HFFc6 (cell line): ENCODE measurements around the gene NRDC. TPM values are rescaled to one million over a fixed set of nuclear protein-coding genes. Genes with fewer than 3 reads are reported as not detected.
"Not testable (repeated sequence)": the region's sequence is repeated elsewhere in the genome, so short reads cannot be mapped to it uniquely, and the experiment has no call there.

Source experiments
- DNase-seq: peaks from one replicate; pipeline ENCODE4 v3.0.0-alpha.2; 2018
- H3K27ac Mint-ChIP-seq: 2 replicates; pipeline ENCODE4 v1.8.0; 2020; ENCODE audit warnings: mild to moderate bottlenecking, mixed read lengths
- H3K27me3 Mint-ChIP-seq: 2 replicates; pipeline ENCODE4 v1.8.0; 2021; ENCODE audit warnings: mild to moderate bottlenecking, moderate library complexity, mixed read lengths; ENCODE audit not compliant: insufficient read depth
- H3K36me3 Mint-ChIP-seq: 2 replicates; pipeline ENCODE4 v1.8.0; 2021; ENCODE audit warnings: low read depth, mixed read lengths
- H3K4me1 Mint-ChIP-seq: 2 replicates; pipeline ENCODE4 v1.8.0; 2020; ENCODE audit warnings: low read depth, mixed read lengths
- H3K4me3 Mint-ChIP-seq: 2 replicates; pipeline ENCODE4 v1.8.0; 2020; ENCODE audit warnings: mild to moderate bottlenecking, moderate library complexity, mixed read lengths
- H3K9me3 Mint-ChIP-seq: 2 replicates; pipeline ENCODE4 v1.8.0; 2020; ENCODE audit warnings: mild to moderate bottlenecking, mixed read lengths
- total RNA-seq, 6 experiments: library from RNA; stranded (reverse); fragmentation: NEBNext Ultra II Directional; extraction: Animal tissue kit (Norgen Biotek cat#: 25700); gene quantifications; 2 replicates in 1 of 6; 3 replicates in 5 of 6; pipeline ENCODE4 v1.2.3, GENCODE V29; 2021
- TF ChIP-seq, protein P1 (sequence below): fragments of 200-600 bp; sonication (generic); IDR thresholded peaks from 2 replicates; pipeline ENCODE4 v1.5.0; 2021; ENCODE audit warnings: antibody characterized with exemption, mild to moderate bottlenecking

Gene NRDC
- total RNA-seq, 6 experiments from 2014 or later = 186 to 207 (median 193) TPM

- TF ChIP-seq, protein P1, sequence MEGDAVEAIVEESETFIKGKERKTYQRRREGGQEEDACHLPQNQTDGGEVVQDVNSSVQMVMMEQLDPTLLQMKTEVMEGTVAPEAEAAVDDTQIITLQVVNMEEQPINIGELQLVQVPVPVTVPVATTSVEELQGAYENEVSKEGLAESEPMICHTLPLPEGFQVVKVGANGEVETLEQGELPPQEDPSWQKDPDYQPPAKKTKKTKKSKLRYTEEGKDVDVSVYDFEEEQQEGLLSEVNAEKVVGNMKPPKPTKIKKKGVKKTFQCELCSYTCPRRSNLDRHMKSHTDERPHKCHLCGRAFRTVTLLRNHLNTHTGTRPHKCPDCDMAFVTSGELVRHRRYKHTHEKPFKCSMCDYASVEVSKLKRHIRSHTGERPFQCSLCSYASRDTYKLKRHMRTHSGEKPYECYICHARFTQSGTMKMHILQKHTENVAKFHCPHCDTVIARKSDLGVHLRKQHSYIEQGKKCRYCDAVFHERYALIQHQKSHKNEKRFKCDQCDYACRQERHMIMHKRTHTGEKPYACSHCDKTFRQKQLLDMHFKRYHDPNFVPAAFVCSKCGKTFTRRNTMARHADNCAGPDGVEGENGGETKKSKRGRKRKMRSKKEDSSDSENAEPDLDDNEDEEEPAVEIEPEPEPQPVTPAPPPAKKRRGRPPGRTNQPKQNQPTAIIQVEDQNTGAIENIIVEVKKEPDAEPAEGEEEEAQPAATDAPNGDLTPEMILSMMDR = no peak
- DNase-seq = no peak
- peaks cover 8% of the 10 kb centered on the region; the same call in 1 of the 2 replicates for H3K9me3 Mint-ChIP-seq
- peaks cover 5% of the 10 kb centered on the region for H3K36me3 Mint-ChIP-seq
- H3K27ac Mint-ChIP-seq = no peak overlapping the region
- H3K4me3 Mint-ChIP-seq = no peak overlapping the region
- H3K4me1 Mint-ChIP-seq = peaks cover 31% of the 10 kb centered on the region
- peaks cover 2% of the 10 kb centered on the region; the same call in 1 of the 2 replicates for H3K27me3 Mint-ChIP-seq
Measured at GRCh38 chr1:51878308-51878615, 265 bp downstream of the NRDC start.

DNA sequence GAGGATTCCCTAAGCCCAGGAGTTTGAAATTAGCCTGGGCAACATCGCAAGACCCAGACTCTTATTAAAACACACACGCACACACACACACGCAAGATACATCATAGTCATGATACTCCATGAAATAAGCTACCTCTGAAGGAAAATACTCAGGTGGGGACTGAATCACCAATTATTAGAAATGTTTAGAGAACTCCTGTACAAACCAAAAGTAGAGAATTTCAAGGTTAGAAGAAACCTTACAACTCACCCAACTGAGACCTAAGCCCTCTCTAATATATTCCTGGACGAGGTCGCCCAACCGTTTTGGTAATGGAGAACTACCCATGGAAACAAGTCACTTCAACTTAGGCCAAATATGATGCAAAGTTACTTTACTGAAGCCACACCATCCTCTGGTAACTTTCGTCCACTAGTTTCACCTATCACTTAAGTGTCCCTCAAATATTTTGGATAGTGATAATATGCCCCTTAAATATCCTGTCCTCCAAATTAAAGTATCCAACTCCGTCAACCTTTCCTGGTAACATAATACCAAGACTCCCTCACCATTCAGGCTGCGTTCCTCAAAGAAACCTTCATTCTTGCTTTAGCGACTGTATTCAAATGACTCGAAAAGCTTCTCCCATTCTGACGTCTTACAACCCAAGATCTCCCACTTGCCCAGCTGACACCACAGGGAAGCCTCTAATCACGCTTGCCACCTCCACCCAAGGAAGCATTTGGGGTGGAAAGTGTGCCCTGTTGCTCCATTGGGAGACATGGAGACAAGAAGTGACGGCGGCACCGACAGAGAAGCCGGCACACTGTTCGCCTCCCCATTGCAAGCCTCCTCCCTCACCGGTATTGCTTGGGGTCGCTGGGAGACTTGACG is 856 bp downstream of the NRDC start:
- Mint-ChIP-seq H3K36me3 (peaks cover 5% of the 10 kb centered on the region), H3K27me3 (peaks cover 2% of the 10 kb centered on the region; the same call in 1 of the 2 replicates), H3K27ac (no peak overlapping the region), H3K4me1 (peaks cover 31% of the 10 kb centered on the region), H3K9me3 (peaks cover 8% of the 10 kb centered on the region; the same call in 1 of the 2 replicates), H3K4me3 (no peak overlapping the region)
- DNase-seq = peak; percentile 18
- TF ChIP-seq, protein P1 = no peak

DNA sequence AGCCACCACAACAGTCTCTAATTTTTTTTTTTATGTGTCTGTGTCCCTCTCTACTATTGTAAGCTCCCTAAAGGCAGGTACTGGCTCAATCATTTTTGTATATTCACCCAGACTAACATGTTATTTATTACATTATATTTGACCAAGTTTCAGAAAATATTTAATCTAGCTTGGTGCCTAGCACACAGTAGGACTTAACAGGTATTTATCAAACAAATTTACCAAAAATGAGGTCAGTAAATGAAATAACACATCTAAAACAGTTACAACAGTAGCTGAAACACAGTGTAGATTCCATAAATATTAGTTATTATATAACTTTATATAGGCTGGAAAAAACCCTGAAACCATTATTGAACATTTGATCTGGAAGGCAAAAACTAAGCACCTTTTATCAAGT is 2.7 kb downstream of the NRDC start:
- DNase-seq = no peak
- Mint-ChIP-seq H3K4me3 (no peak overlapping the region; the same call in 1 of the 2 replicates), H3K9me3 (peaks cover 8% of the 10 kb centered on the region; the same call in 1 of the 2 replicates), H3K27me3 (peaks cover 2% of the 10 kb centered on the region; the same call in 1 of the 2 replicates), H3K36me3 (peaks cover 5% of the 10 kb centered on the region), H3K27ac (no peak overlapping the region; the same call in 1 of the 2 replicates), H3K4me1 (peaks cover 45% of the 10 kb centered on the region)
- TF ChIP-seq, protein P1 = no peak

- DNase-seq = no peak
- TF ChIP-seq, protein P1 = no peak
- Mint-ChIP-seq H3K4me3 (no peak overlapping the region; the same call in 1 of the 2 replicates), H3K36me3 (peaks cover 5% of the 10 kb centered on the region), H3K27ac (peak overlapping the region; percentile 14), H3K9me3 (peaks cover 8% of the 10 kb centered on the region; the same call in 1 of the 2 replicates), H3K4me1 (peaks cover 48% of the 10 kb centered on the region), H3K27me3 (peaks cover 2% of the 10 kb centered on the region)
Measured at GRCh38 chr1:51875291-51875772, 3.2 kb downstream of the NRDC start.

GRCh38 chr1:51873270-51873669 is 5.3 kb downstream of the NRDC start:
- H3K27me3 Mint-ChIP-seq, H3K27ac Mint-ChIP-seq, H3K9me3 Mint-ChIP-seq, DNase-seq, H3K4me3 Mint-ChIP-seq, H3K36me3 Mint-ChIP-seq: not testable (repeated sequence)
- H3K4me1 Mint-ChIP-seq = peaks cover 50% of the 10 kb centered on the region
